GM15510 (cell line): ENCODE measurements around the gene HVCN1.
A peak's percentile ranks its signal among the peaks of the same experiment; 100 is the strongest.

ENCODE experiments used
- POLR2A ChIP-seq: IDR thresholded peaks from 3 replicates; pipeline ENCODE4 v1.6.1; 2011; ENCODE audit warnings: borderline replicate concordance; ENCODE audit not compliant: insufficient read length; ENCODE audit errors: extremely low read depth

Gene HVCN1, protein sequence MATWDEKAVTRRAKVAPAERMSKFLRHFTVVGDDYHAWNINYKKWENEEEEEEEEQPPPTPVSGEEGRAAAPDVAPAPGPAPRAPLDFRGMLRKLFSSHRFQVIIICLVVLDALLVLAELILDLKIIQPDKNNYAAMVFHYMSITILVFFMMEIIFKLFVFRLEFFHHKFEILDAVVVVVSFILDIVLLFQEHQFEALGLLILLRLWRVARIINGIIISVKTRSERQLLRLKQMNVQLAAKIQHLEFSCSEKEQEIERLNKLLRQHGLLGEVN

DNA sequence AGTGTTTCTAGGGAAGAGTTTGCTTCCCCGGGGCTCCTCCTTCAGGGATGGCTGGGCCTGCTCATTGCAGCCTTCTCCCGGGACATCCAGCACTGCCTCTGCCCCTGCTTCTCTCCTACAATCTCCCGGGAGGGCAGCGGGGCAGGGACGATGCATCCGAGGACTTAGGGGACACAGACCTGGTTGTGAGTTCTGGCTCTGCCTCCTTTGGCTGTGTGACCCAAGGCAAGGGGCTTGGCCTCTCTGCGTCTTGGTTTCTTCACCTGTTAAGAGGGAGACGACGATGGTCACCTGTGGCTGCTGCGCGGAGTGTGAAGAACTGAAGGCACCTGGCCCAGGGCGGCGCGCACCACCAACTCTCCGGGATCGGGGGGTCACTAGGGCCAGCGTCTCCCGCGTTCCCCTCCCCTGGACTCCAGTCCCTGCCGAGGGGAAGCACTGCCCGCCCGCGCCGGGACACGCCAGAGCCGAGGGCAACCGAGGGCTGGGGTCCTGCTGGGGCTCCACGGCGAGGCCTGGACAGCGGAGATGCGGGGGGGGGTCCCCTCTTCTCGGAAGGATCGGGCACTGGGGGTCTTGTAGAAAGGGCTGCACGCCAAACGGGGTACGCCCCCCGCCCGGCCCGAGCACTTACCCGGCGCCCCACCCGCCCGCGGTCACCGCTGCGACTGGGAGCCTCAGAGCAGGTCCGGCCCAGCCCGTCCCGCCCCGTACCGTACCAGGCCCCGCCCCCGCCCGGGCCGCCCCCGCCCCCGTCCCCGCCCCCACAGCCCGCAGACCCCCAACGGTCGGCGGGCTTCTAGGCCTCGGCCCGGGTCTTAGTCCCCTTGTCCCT lies at the start of gene HVCN1:
HVCN1 (minus strand) TSS at position 670 of the 835 bp plus-strand sequence. CDS start 5,870 bp downstream, outside the sequence.
- TF ChIP-seq POLR2A, result peak; percentile 56

DNA sequence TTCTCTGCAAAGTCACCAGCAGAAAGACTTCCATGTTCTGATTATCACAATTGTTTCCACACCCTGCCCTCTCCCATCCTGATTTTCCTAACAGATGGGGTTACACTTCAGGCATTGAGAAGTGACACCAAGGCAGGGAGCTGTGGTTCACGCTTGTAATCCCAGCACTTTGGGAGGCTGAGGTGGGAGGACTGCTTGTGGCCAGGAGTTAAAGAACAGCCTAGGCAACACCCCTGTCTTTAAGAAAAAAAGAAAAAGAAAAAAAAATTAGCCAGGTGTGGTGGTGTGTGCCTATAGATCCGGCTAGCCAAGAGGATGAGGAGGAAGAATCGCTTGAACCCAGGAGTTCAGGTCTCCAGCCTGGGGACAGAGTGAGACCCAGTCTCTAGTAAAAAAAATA lies 48.6 kb upstream of the HVCN1 start:
- TF ChIP-seq POLR2A, result no peak

DNA sequence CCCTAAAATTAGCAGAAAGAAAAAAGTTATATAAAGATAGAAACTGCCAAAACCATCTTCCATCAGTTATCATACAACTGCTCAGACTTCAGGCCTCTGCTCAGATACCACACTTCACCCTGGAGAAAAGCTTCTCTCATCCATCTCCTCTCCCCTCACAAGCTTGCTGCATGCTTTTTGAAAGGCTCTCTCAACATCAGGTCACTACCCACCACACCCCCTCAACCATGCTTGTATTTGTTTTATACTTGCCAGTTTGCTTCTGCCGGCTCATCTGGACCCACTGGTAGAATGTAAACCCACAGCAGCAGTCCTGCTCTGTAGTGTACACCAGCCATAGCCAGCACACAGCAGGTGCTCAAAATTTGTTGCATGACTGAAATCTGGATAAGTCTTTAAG lies 45.0 kb upstream of the HVCN1 start:
- TF ChIP-seq POLR2A, result no peak

DNA sequence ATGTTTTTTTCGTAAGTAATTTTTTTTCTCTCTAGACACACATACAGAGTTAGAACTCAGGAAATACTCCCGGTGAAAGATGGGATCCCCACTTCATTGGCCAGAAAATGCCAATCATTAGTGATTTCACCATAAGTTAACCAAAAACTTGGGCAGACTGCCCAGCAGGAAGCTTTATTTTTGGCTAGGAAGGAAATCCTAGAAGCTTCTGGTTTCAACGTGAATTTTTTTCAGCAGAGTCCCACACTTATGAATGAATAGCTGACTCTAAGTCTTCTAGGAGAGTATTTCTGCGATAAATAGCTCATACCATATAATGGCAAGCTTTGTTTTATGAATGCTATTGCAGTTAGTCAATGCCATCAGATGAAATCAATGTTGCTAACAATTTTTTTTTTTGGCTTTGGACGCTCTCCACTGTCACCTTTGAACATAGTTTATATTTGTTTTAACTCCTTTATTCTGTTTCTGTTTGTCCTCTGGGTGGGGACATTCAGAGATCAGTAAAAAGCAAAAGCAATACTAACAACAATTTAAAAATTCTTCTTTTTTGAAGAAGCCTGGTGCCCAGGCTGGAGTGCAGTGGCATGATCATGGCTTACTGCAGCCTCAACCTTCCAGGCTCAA lies 44.3 kb upstream of the HVCN1 start:
- no peak for TF ChIP-seq POLR2A

DNA sequence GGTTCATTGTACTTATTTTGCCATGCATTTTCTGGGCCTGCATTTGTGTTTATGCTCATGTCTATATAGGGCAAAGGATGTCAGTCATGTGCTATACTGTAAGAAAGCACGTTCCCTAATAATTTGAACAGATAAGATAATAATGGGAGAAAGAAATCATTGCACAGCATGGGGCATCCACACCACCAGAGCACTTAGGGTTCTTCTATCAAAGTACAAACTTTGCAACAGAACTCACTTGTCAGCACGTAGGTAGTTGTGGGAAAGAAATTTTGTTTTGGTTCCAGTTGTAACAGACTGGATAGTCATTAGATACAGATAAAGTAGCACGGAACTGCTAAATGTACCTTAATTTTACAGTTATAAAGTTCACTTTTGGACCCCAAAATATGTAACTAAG lies 43.7 kb upstream of the HVCN1 start:
- TF ChIP-seq POLR2A, result no peak

- no peak for TF ChIP-seq POLR2A
Measured at GRCh38 chr12:110731479-110731878, 42.6 kb upstream of the HVCN1 start.

- no peak for TF ChIP-seq POLR2A
Measured at GRCh38 chr12:110728628-110729027, 39.7 kb upstream of the HVCN1 start.

DNA sequence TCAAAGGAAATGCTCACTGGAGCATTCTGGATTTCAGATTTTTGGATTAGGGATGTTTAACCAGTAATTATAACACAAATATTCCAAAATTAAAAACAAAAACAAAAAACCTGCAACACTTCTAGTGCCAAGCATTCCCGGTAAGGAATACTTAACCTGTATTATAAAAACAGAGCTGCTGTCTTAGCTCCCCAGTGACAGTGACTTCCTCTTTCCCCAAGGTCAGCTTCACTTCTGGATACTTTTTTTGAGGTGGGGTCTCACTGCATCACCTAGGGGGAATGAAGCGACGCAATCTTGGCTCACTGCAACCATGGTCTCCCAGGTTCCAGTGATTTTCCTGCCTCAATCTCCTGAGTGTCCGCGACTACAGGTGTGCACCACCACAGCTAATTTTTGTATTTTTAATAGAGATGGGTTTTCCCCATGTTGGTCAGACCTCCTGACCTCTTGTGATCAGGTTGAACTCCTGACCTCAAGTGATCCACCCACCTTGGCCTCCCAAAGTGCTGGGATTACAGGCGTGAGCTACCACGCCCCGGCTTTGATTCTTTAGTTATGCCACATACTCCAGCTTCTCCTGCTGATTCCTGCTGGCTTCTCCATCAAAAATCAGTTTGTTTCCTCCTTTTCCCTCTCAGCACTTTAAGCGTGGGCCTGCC lies 37.9 kb upstream of the HVCN1 start:
- TF ChIP-seq POLR2A, result no peak

DNA sequence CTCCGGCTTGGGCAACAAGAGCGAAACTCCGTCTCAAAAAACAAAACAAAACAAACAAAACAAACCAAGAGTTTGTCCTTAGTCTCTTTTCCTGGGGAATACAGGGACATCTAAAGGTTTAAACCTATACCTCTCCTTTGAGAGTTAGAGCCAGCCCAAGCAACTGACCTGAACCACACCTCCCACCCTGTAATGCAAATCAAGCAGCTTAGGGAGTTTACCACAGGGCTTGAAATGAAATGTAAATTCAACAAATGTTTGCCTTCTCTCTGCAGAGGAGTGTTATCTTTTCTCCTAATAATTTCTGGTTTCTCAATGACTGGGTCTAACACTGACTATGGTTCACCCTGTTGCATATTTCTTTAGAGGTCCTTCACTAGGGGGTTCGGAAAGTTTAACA lies 37.1 kb upstream of the HVCN1 start:
- no peak for TF ChIP-seq POLR2A

- no peak for TF ChIP-seq POLR2A
Measured at GRCh38 chr12:110725267-110725666, 36.4 kb upstream of the HVCN1 start.

DNA sequence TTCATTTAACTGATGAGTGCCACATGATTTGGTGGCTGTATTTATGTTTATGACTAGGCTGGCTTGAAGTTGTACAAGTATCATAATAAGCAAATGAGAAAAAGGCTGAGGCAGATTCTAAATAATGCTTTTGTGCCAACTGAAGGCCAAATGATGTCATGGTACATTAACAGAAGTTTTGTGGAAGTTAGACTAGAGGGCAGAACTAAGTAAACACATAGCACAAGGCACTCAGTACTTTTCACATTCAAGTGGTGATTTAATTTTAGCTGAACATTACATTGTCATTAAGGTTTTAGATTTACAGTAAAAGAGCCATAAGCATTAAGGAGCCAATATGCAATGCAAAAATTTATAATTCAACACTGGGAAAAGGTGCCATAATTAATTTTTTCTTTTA lies 32.7 kb upstream of the HVCN1 start:
- no peak for TF ChIP-seq POLR2A

DNA sequence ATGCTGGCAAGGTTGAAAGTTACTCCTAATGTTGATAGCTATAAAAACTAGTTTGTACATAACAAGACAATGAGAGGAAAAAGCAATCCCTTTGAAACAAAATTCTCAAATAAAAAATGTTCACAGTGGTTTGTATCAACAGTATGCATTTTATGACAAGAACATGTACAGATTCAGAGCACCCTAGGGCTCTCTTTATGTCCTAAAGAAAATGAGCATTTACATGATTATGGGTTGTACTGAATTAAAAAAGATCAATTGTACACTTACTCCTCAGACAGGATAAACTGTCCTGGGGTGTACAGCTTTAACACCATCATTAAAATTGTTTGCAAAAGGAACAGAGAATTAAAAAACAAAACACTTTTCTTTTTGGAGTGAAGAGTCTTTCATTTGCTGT lies 31.6 kb upstream of the HVCN1 start:
- no peak for TF ChIP-seq POLR2A

- TF ChIP-seq POLR2A, result no peak
Measured at GRCh38 chr12:110718222-110718908, 29.4 kb upstream of the HVCN1 start.

DNA sequence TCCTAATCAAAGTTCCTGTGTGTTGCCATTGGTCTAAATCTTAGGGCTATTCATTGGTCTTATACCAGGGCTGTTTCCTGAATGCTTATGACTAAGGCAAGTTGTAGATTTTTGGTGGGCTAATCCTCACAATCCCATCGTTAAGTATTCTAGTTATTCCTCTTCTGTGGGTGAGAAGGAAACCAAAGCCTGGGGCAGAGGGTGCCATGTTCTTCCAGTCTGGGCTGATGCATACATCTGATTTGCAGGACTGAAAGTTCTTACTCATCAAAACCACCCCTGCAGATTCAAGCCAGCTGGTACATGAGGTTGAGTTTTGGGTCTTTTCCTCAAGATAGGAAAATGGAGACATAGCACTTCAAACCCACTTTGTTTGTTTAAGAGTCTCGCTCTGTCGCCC lies 28.1 kb upstream of the HVCN1 start:
- TF ChIP-seq POLR2A, result no peak

GRCh38 chr12:110708917-110709316 lies 20.0 kb upstream of the HVCN1 start:
- no peak for TF ChIP-seq POLR2A

DNA sequence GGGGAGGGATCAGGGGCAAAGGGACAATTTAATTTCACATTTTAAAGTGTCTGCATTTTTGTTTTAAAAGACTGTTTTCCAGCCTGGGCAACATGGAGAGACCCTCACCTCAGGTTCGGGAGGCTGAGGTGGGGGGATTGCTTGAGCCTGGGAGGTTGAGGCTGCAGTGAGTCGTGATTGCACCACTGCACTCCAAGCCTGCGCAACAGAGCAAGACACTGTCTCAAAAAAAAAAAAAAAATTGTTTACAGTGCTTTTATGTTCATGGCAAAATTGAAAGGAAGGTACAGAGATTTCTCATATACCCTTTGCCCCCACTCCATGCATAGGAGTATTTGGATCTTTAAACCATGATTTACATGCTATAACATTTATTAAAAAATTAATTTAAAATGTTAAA lies 16.4 kb upstream of the HVCN1 start:
- no peak for TF ChIP-seq POLR2A

DNA sequence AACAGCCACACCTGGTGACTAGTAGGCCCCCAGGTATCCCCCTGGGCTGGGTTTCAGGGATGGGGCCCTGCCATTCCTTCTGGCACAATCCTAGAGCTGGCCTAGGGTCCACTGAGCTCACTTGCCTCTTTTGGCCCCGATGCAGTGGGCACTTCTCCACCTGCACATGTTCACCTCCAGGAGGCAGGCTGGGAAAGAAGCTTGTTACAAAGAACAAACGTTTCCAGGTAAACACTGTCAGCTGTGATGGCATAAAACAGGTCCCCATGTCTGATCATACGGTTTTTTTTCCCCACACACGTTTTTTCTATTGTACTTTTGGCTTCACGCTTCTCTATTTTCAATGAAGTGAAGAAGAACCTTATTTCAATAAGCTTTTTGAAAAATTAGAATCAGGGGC lies 15.8 kb upstream of the HVCN1 start:
- TF ChIP-seq POLR2A, result no peak
